ENCODE measurements around the gene MID1. TPM values are rescaled to one million over a fixed set of nuclear protein-coding genes. Genes with fewer than 3 reads are reported as not detected.

Gene MID1
- total RNA-seq, 3 donors from 2014 or later: 41.4 to 48.8 (median 48.4) TPM

DNA sequence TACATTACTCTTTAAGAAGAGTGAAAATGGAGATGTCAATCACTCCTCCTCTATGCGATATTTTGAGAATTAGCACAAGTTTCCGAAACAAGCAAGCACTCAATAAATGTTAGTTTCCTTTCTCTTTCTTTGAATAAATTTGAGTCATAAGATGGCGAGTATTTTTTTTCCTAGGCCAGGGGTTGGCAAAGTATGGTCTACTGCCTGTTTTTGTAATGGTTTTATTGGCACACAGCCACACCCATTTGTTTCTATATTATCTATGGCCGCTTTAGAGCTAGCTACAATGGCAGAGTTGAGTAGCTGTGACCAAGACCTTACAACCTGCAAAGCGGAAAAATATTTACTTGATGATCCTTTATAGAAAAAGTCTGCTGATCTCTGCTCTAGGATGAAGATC is 139.5 kb downstream of the MID1 start:
- no peaks in the 10 kb centered on the region for H3K36me3 ChIP-seq (ENCODE audit: low read depth)
- no peaks in the 10 kb centered on the region for H3K4me1 ChIP-seq (ENCODE audit: low read depth)
- no peak for ATAC-seq
- no peaks in the 10 kb centered on the region for H3K9me3 ChIP-seq
- no peak for DNase-seq
- H3K4me3 ChIP-seq: no peak overlapping the region
- no peak for TF ChIP-seq CTCF (IDR thresholded peaks at IDR 0.05)
- intact Hi-C loops (cut with DNase I, micrococcal nuclease): no loop called here

DNA sequence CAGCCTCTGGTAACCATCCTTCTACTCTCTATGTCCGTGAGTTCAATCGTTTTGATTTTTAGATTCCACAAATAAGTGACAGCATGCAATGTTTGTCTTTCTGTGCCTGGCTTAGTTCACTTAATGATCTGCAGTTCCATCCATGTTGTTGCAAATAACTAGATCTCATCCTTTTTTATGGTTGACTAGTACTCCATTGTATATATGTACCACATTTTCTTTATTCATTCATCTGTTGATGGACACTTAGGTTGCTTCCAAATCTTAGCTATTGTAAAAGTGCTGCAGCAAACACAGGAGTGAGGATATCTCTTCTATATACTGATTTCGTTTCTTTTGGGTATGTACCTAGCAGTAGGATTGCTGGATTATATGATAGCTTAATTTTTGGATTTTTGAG is 140.9 kb downstream of the MID1 start:
- ATAC-seq (no peak), DNase-seq (no peak)
- intact Hi-C loops (cut with DNase I, micrococcal nuclease): no loop called here
- no peaks in the 10 kb centered on the region for H3K9me3 ChIP-seq
- H3K4me1 ChIP-seq (ENCODE audit: low read depth): no peaks in the 10 kb centered on the region
- TF ChIP-seq CTCF (IDR thresholded peaks at IDR 0.05): no peak
- no peak overlapping the region for H3K4me3 ChIP-seq
- H3K36me3 ChIP-seq (ENCODE audit: low read depth): no peaks in the 10 kb centered on the region

GRCh38 chrX:10477525-10477924 is 142.9 kb downstream of the MID1 start:
- DNase-seq: no peak
- Histone ChIP-seq H3K9me3 (no peaks in the 10 kb centered on the region), H3K4me1 (ENCODE audit: low read depth) (no peaks in the 10 kb centered on the region), H3K4me3 (no peak overlapping the region), H3K36me3 (ENCODE audit: low read depth) (no peaks in the 10 kb centered on the region)
- ATAC-seq: no peak
- intact Hi-C loops (cut with DNase I, micrococcal nuclease): no loop called here
- TF ChIP-seq CTCF (IDR thresholded peaks at IDR 0.05): no peak

DNA sequence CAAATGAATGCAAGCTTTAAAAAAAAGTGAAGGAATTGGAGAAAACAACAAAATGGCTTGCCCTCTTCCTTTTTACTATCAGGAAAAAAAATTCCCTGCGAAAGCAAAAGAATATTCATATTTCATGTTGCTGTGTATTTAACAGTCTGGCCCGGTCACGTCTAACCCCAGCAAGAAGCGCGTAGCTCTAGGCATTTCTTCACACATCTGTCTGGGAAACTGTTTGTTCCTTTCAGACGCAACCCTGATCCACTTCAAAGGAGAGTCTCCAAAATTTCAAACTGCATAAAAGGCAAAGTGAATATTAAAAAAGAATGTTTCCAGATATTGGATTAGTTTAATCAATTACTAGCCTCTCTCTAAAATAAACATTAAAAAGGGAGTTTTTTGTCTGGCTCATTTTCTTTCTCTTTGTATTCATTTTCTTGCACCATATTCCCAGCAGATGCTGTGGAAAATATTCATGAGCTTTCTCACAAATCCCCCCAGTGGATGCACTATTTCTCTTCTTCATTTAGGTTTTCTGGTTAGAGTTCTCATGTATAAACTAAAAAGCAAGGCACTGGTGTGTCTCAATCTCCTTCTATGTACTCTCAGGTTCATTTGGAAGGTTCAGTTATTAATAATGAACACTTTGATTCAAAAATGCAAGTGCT is 145.3 kb downstream of the MID1 start:
- intact Hi-C loops (cut with DNase I, micrococcal nuclease): no loop called here
- no peak for DNase-seq
- no peaks in the 10 kb centered on the region for H3K36me3 ChIP-seq (ENCODE audit: low read depth)
- H3K4me3 ChIP-seq: no peak overlapping the region
- no peak for ATAC-seq
- H3K9me3 ChIP-seq: no peaks in the 10 kb centered on the region
- no peaks in the 10 kb centered on the region for H3K4me1 ChIP-seq (ENCODE audit: low read depth)
- no peak for TF ChIP-seq CTCF (IDR thresholded peaks at IDR 0.05)

GRCh38 chrX:10474510-10474909 is 145.9 kb downstream of the MID1 start:
- no peak overlapping the region for H3K4me3 ChIP-seq
- DNase-seq (no peak), ATAC-seq (no peak)
- H3K36me3 ChIP-seq (ENCODE audit: low read depth): no peaks in the 10 kb centered on the region
- intact Hi-C loops (cut with DNase I, micrococcal nuclease): no loop called here
- H3K9me3 ChIP-seq: no peaks in the 10 kb centered on the region
- H3K4me1 ChIP-seq (ENCODE audit: low read depth): no peaks in the 10 kb centered on the region
- TF ChIP-seq CTCF (IDR thresholded peaks at IDR 0.05): no peak

GRCh38 chrX:10471418-10471817 is 149.0 kb downstream of the MID1 start:
- intact Hi-C loops (cut with DNase I, micrococcal nuclease): no loop called here

More at GRCh38 chrX:10471418-10471817, 149.0 kb downstream of the MID1 start:
- H3K36me3 ChIP-seq (ENCODE audit: low read depth): no peaks in the 10 kb centered on the region
- no peaks in the 10 kb centered on the region for H3K4me1 ChIP-seq (ENCODE audit: low read depth)
- ATAC-seq: no peak
- no peak for TF ChIP-seq CTCF (IDR thresholded peaks at IDR 0.05)
- H3K9me3 ChIP-seq: no peaks in the 10 kb centered on the region
- no peak for DNase-seq
- no peak overlapping the region for H3K4me3 ChIP-seq
